HL-60 (cell line): ENCODE results near the gene DCP1B.

Source experiments
- DNase-seq, 2 experiments: peaks; one replicate each; pipeline ENCODE4 v3.0.0-alpha.2; 2010 to 2020; ENCODE audit warnings: low read depth in 1 of 2, low spot score in 1 of 2
- H3K27ac ChIP-seq: fragments of 250-450 bp; sonication (Bioruptor Pico); replicated peaks from 2 replicates; pipeline ENCODE4 v1.5.1; 2020; ENCODE audit warnings: mild to moderate bottlenecking, moderate library complexity
- H3K27me3 ChIP-seq: fragments of 250-450 bp; sonication (Bioruptor Pico); 2 replicates; pipeline ENCODE4 v1.5.1; 2021; ENCODE audit warnings: mild to moderate bottlenecking, moderate library complexity; ENCODE audit not compliant: insufficient read depth, poor library complexity, severe bottlenecking
- H3K4me3 ChIP-seq: replicated peaks from 2 replicates; pipeline ENCODE4 v1.5.1; 2011; ENCODE audit warnings: mild to moderate bottlenecking, control low read depth, low read length; ENCODE audit not compliant: insufficient read depth
- CTCF ChIP-seq: IDR thresholded peaks from one replicate; pipeline ENCODE4 v1.5.1; 2011; ENCODE audit warnings: low read length, control low read depth, inconsistent platforms; ENCODE audit not compliant: insufficient read depth
- GABPA ChIP-seq: IDR thresholded peaks from 2 replicates; pipeline ENCODE4 v1.6.1; 2012; ENCODE audit warnings: low read depth
- POLR2AphosphoS5 ChIP-seq: IDR thresholded peaks from 2 replicates; pipeline ENCODE4 v1.6.1; 2012; ENCODE audit warnings: low read depth
- REST ChIP-seq: IDR thresholded peaks from 2 replicates; pipeline ENCODE4 v1.6.1; 2012; ENCODE audit warnings: low read depth; ENCODE audit not compliant: insufficient replicate concordance
- SPI1 ChIP-seq: IDR thresholded peaks from 2 replicates; pipeline ENCODE4 v1.6.1; 2012; ENCODE audit warnings: low read depth, mild to moderate bottlenecking, borderline replicate concordance

DCP1B gene

DNA sequence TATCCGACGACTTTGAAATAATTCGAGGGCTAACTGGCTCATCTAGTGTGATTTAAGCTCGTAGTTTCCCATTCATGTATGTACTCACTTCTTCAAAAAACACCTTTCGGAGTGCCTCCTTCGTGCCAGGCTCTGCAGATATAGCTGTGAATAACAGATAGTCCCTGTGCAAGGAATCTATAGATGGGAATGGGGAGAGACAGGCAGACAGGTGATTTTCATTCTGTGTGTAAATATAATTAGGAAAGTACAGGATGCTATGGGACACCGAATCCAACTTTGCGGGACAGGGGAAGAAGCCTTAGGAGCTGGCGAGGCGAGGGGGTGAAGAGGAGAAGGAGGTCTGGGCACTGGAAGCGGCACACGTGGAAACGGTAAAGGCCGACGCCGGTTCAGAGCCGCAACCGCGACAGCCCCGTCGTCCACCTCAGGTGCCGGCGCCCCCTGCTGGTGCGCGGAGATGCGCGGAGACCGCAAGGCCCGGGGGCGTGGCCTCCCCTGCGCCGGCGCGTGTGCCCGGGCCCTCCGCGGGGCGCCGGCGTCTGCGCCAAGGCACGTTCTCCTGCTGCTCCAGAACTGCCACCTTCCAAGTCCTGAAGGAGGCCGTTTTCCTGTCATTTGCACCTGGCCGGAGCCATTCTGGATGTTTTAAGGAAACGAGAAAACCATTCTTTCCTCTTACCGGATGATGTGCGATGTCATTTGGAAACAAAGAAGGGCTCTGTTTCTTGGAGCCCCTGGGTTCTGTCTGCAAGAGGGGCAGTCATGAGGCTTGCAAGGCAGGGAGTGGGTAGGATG lies 30.6 kb upstream of the DCP1B start:
- TF ChIP-seq POLR2AphosphoS5 (no peak), CTCF (peak; percentile 65)
- peak overlapping the region; percentile 28 for H3K4me3 ChIP-seq
- peak; percentile 70 to 77 for DNase-seq
- no peak overlapping the region for H3K27ac ChIP-seq
- H3K27me3 ChIP-seq = peaks cover 11% of the 10 kb centered on the region

DNA sequence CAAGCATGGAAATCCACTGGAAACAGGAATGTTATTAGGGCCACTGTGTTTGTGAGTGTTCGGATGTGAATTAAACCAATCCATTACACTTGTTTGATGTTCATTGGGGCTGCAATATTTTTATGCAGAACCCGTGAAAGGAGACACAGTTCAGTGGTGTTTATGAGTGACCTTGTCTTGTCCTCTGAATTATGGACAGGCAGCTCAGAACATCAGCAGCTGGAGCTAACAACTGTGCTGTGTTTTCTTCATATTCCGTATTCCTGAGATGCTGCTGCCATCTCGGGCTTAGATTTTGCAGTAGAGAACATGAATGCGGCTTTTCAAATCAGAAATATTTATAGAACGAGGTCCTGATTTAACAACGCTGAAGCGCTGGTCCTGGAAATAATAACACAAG lies 28.2 kb upstream of the DCP1B start:
- DNase-seq = no peak
- Histone ChIP-seq H3K27ac (no peak overlapping the region), H3K4me3 (no peak overlapping the region), H3K27me3 (peaks cover 9% of the 10 kb centered on the region)
- TF ChIP-seq SPI1 (no peak), GABPA (no peak)

- Histone ChIP-seq H3K27ac (no peak overlapping the region), H3K4me3 (no peak overlapping the region), H3K27me3 (peaks cover 17% of the 10 kb centered on the region)
- DNase-seq = no peak
- TF ChIP-seq GABPA (no peak), REST (no peak), SPI1 (no peak)
These were observed 25.6 kb upstream of the DCP1B start for GRCh38 chr12:2029851-2030250.

DNA sequence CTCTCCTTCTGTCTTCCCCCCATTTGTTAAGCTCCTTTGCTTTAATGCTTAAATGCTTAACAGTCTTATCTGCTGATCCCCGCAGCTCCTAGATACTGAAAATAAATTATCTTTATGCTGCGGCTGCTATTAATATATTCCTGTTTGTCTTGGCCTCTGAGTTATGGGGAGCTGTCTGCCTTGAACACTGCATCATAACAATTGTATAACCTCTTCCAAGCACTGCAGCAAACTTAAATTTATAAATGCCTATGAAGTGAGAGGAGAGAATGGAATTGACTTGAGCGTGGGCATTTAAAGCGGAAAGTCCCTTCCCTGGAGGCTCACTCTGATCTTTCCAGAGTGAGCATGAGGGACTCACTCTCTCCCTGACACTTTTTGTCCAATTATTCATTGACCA lies 23.1 kb upstream of the DCP1B start:
- TF ChIP-seq GABPA (no peak), POLR2AphosphoS5 (no peak), REST (no peak), CTCF (no peak), SPI1 (no peak)
- H3K27ac ChIP-seq = no peak overlapping the region

DNA sequence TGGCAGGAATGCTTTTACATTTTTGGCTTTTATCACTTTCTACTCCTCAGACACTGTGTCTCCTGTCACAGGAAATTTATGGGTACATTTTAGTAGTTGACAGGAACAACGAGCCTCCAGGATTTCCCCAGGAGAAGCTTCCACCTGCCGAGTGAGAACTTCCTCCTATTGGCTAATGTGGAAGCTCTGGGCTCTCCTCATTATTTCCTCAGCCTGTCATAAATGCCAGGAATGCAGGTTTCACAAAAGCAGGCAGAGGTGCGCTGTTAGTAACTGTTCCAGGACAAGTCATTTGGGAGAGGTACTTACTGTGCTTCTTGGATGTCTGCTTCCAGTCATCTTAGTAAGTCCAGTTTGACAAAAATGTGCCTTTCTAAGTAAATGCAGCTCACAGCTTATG lies 19.1 kb upstream of the DCP1B start:
- no peak for DNase-seq
- no peak overlapping the region for H3K4me3 ChIP-seq
- H3K27ac ChIP-seq = no peak overlapping the region
- TF ChIP-seq REST (no peak), CTCF (no peak), GABPA (no peak), POLR2AphosphoS5 (no peak), SPI1 (no peak)
- peaks cover 10% of the 10 kb centered on the region for H3K27me3 ChIP-seq

More for the DNA sequence above, 23.1 kb upstream of the DCP1B start:
- no peak overlapping the region for H3K4me3 ChIP-seq
- DNase-seq = no peak
- H3K27me3 ChIP-seq = peaks cover 12% of the 10 kb centered on the region
